8988T (cell line): ENCODE data around the gene TTC19.
"Not testable (repeated sequence)": the region's sequence is repeated elsewhere in the genome, so short reads cannot be mapped to it uniquely, and the experiment has no call there.

ENCODE experiments used
- DNase-seq: peaks from one replicate; pipeline ENCODE4 v3.0.0; 2011

Gene TTC19

GRCh38 chr17:15973834-15974233 is 25.8 kb upstream of the TTC19 start:
- no peak for DNase-seq

- no peak for DNase-seq
Observed at GRCh38 chr17:15977894-15978293, 21.7 kb upstream of the TTC19 start.

- no peak for DNase-seq
Observed at GRCh38 chr17:15978606-15979005, 21.0 kb upstream of the TTC19 start.

- DNase-seq = not testable (repeated sequence)
Observed at GRCh38 chr17:15979013-15979412, 20.6 kb upstream of the TTC19 start.

GRCh38 chr17:15981208-15981607 is 18.4 kb upstream of the TTC19 start:
- DNase-seq = no peak

GRCh38 chr17:15981646-15982580 is 17.7 kb upstream of the TTC19 start:
- no peak for DNase-seq

GRCh38 chr17:15996322-15996721 is 3.3 kb upstream of the TTC19 start:
- DNase-seq = no peak

- DNase-seq = no peak
Observed at GRCh38 chr17:15998031-15998562, 1.5 kb upstream of the TTC19 start.

- no peak for DNase-seq
Observed at GRCh38 chr17:15999974-16000827, 577 bp downstream of the TTC19 start.

GRCh38 chr17:16001226-16001897 is 1.7 kb downstream of the TTC19 start:
- DNase-seq = no peak

GRCh38 chr17:16002708-16003260 is 3.2 kb downstream of the TTC19 start:
- no peak for DNase-seq

- no peak for DNase-seq
Observed at GRCh38 chr17:16003841-16004240, 4.2 kb downstream of the TTC19 start.

GRCh38 chr17:16005636-16006035 is 6.0 kb downstream of the TTC19 start:
- DNase-seq = no peak

- no peak for DNase-seq
Observed at GRCh38 chr17:16007439-16007838, 7.8 kb downstream of the TTC19 start.

- DNase-seq = no peak
Observed at GRCh38 chr17:16013943-16014407, 14.4 kb downstream of the TTC19 start.

GRCh38 chr17:16019347-16019746 is 19.7 kb downstream of the TTC19 start:
- DNase-seq = no peak

GRCh38 chr17:16023881-16024280 is 24.3 kb downstream of the TTC19 start:
- no peak for DNase-seq

- no peak for DNase-seq
Observed at GRCh38 chr17:16025202-16025601, 25.6 kb downstream of the TTC19 start.

GRCh38 chr17:16026895-16027294 is 27.3 kb downstream of the TTC19 start:
- DNase-seq = no peak

GRCh38 chr17:16027708-16028584 is 28.3 kb downstream of the TTC19 start:
- no peak for DNase-seq

- no peak for DNase-seq
Observed at GRCh38 chr17:16033729-16034349, 34.2 kb downstream of the TTC19 start.
